ENCODE measurements around the gene MRGPRX3. TPM values are rescaled to one million over a fixed set of nuclear protein-coding genes. Genes with fewer than 3 reads are reported as not detected.

MRGPRX3 gene
- total and polyA plus RNA-seq, 2 of the 13 experiments (the other 11 are each of a cell fraction or from before 2014, with no cell fraction given): 0.53 TPM; not detected in 1

- TF ChIP-seq TOE1 (CRISPR knock-in tag; IDR thresholded peaks at IDR 0.05) (no peak), ZNF629 (CRISPR knock-in tag; conservative IDR thresholded peaks at IDR 0.05) (no peak), ZBTB2 (CRISPR knock-in tag; IDR thresholded peaks at IDR 0.05; ENCODE audit: low read depth) (no peak)
- Histone ChIP-seq H3K4me2 (ENCODE audit: low read depth, low read length) (no peak overlapping the region), H3K9me3 (ENCODE audit: low read length) (no peaks in the 10 kb centered on the region), H2AFZ (ENCODE audit: low read length) (no peak overlapping the region), H3K27me3 (ENCODE audit: control insufficient read depth in 1 of 2, insufficient read depth in 2 of 2, low read length in 2 of 2) (no peaks in the 10 kb centered on the region; a peak in 1 of 5 replicates), H3K4me1 (ENCODE audit: insufficient read depth, low read length) (peaks cover 7% of the 10 kb centered on the region; the same call in 1 of the 2 replicates), H3K9ac (ENCODE audit: insufficient read depth, low read depth, low read length) (no peak overlapping the region), H3K4me3 (replicated peaks in 1 of 3; ENCODE audit: insufficient read depth in 1 of 3, low read depth in 2 of 3, low read length in 3 of 3) (no peak overlapping the region), H4K20me1 (ENCODE audit: insufficient read depth, low read length) (no peaks in the 10 kb centered on the region), H3K36me3 (replicated peaks in 1 of 2; ENCODE audit: control insufficient read depth in 1 of 2, insufficient read depth in 2 of 2, low read length in 2 of 2) (no peaks in the 10 kb centered on the region), H3K27ac (ENCODE audit: extremely low read length, insufficient read depth, low read length) (no peak overlapping the region), H3K79me2 (ENCODE audit: insufficient read depth, low read length) (no peaks in the 10 kb centered on the region)
- in situ Hi-C loops (cut with HindIII; ENCODE audit: extremely low pct_ligation_motif_present, low pct_unique_long_range_greater_than_20kb): no loop called here
- DNase-seq (ENCODE audit: low spot score): no peak
- ATAC-seq: no peak
- intact Hi-C loops (cut with micrococcal nuclease; ENCODE audit: unreplicated experiment): no loop called here
- ChIA-PET CTCF (ENCODE audit: low intra/inter-chr PET ratio, low total read pairs) (no interaction called here), POLR2A (no interaction called here)
- BruUV-seq (replicated peaks): no TSS peak
- FAIRE-seq: no peak
- 82% methylated on average over 2 of the region's 2 CpGs for WGBS (ENCODE audit: low lambda C conversion rate)
Observed at GRCh38 chr11:18140145-18140544, 7.8 kb downstream of the MRGPRX3 start.

- ChIA-PET CTCF (ENCODE audit: low intra/inter-chr PET ratio, low total read pairs) (interaction anchor here (1.2 to 3.2 kb wide), 2 partner anchors 26 to 29 kb away, joined by 3 to 31 read pairs; no protein-coding TSS in a partner anchor), POLR2A (no interaction called here)
- H4K20me1 ChIP-seq (ENCODE audit: insufficient read depth, low read length): no peaks in the 10 kb centered on the region
- no peaks in the 10 kb centered on the region for H3K36me3 ChIP-seq (replicated peaks in 1 of 2; ENCODE audit: control insufficient read depth in 1 of 2, insufficient read depth in 2 of 2, low read length in 2 of 2)
- H3K4me3 ChIP-seq (replicated peaks in 1 of 3; ENCODE audit: insufficient read depth in 1 of 3, low read depth in 2 of 3, low read length in 3 of 3): no peak overlapping the region
- no peak overlapping the region for H3K4me2 ChIP-seq (ENCODE audit: low read depth, low read length)
- BruUV-seq (replicated peaks): no TSS peak
- no peaks in the 10 kb centered on the region for H3K9me3 ChIP-seq (ENCODE audit: low read length)
- H3K79me2 ChIP-seq (ENCODE audit: insufficient read depth, low read length): no peaks in the 10 kb centered on the region
- no peak overlapping the region for H2AFZ ChIP-seq (ENCODE audit: low read length)
- DNase-seq (ENCODE audit: low spot score) (no peak), ATAC-seq (no peak), FAIRE-seq (no peak)
- H3K9ac ChIP-seq (ENCODE audit: insufficient read depth, low read depth, low read length): no peak overlapping the region
- WGBS (ENCODE audit: low lambda C conversion rate): 66% methylated on average over 5 of the region's 5 CpGs
- no peak overlapping the region for H3K27ac ChIP-seq (ENCODE audit: extremely low read length, insufficient read depth, low read length)
- H3K4me1 ChIP-seq (ENCODE audit: insufficient read depth, low read length): no peaks in the 10 kb centered on the region
- intact Hi-C loops (cut with micrococcal nuclease; ENCODE audit: unreplicated experiment): no loop called here
- in situ Hi-C loops (cut with HindIII; ENCODE audit: extremely low pct_ligation_motif_present, low pct_unique_long_range_greater_than_20kb): no loop called here
- peaks cover 0 to 18% of the 10 kb centered on the region in 2 experiments; a peak in 2 of 5 replicates for H3K27me3 ChIP-seq (ENCODE audit: control insufficient read depth in 1 of 2, insufficient read depth in 2 of 2, low read length in 2 of 2)
- TF ChIP-seq DNMT1 (CRISPR knock-in tag; IDR thresholded peaks at IDR 0.05): no peak
- no peak for TF ChIP-seq SRF (IDR thresholded peaks at IDR 0.05; ENCODE audit: low read depth, low read length)
- no peak for TF ChIP-seq LBX2 (CRISPR knock-in tag; IDR thresholded peaks at IDR 0.05; ENCODE audit: borderline replicate concordance)
- no peak for TF ChIP-seq CC2D1A (CRISPR knock-in tag; IDR thresholded peaks at IDR 0.05)
- TF ChIP-seq GATA4 (IDR thresholded peaks at IDR 0.05; ENCODE audit: borderline replicate concordance, low read depth): no peak
- TF ChIP-seq ZNF839 (CRISPR knock-in tag; IDR thresholded peaks at IDR 0.05; ENCODE audit: borderline replicate concordance): no peak
- no peak for TF ChIP-seq ZNF792 (CRISPR knock-in tag; IDR thresholded peaks at IDR 0.05)
- TF ChIP-seq HMG20B (CRISPR knock-in tag; conservative IDR thresholded peaks at IDR 0.05): no peak
- TF ChIP-seq ZNF160 (CRISPR knock-in tag; IDR thresholded peaks at IDR 0.05): no peak
- TF ChIP-seq FOXA1 (IDR thresholded peaks at IDR 0.05): no peak
- no peak for TF ChIP-seq FOXA1 (CRISPR knock-in tag; IDR thresholded peaks at IDR 0.05)
- no peak for TF ChIP-seq CCDC6 (CRISPR knock-in tag; IDR thresholded peaks at IDR 0.05)
- no peak for TF ChIP-seq ZBTB7A (CRISPR knock-in tag; IDR thresholded peaks at IDR 0.05)
- no peak for TF ChIP-seq ZKSCAN8 (CRISPR knock-in tag; IDR thresholded peaks at IDR 0.05; ENCODE audit: borderline replicate concordance)
- no peak for TF ChIP-seq ZNF580 (CRISPR knock-in tag; IDR thresholded peaks at IDR 0.05; ENCODE audit: borderline replicate concordance, low read depth)
- TF ChIP-seq ZNF335 (CRISPR knock-in tag; IDR thresholded peaks at IDR 0.05): no peak
- no peak for TF ChIP-seq ZNF543 (CRISPR knock-in tag; IDR thresholded peaks at IDR 0.05)
Observed at GRCh38 chr11:18144243-18144642, 11.9 kb downstream of the MRGPRX3 start.

All from HepG2 (cell line).